K562 (cell line): ENCODE results near the gene ANKMY1. TPM values are rescaled to one million over a fixed set of nuclear protein-coding genes. Genes with fewer than 3 reads are reported as not detected.

Experiments
- ATAC-seq: fragments of 200-7000 bp; cut with Tn5 transposase; 3 replicates; pipeline ENCODE4 v1.9.1; 2020; ENCODE audit warnings: moderate library complexity
- BruUV-seq: library from RNA; stranded (reverse); fragments of 400-500 nt; replicated peaks from 2 replicates; lab custom pipeline; 2021; lab: Mats Ljungman, UMichigan
- CTCF ChIA-PET: fragments of 300-600 bp; formaldehyde crosslinking; extraction: SDS; loops from one replicate; lab custom pipeline; 2021; ENCODE audit warnings: low intra/inter-chr PET ratio; lab: Yijun Ruan, JAX
- POLR2A ChIA-PET: fragments of 300-600, 350-650 bp; sonication (Branson Sonifier 250); formaldehyde crosslinking; extraction: SDS; loops from one replicate; lab custom pipeline; 2021; ENCODE audit warnings: antibody characterized with exemption, inconsistent platforms; lab: Yijun Ruan, JAX
- DNase-seq, 4 experiments: peaks; one replicate each; pipeline versions ENCODE4 v3.0.0 to v3.0.0-alpha.2; 2011 to 2018; ENCODE audit warnings: low spot score in 3 of 4, mixed read lengths in 3 of 4; ENCODE audit errors: extremely low read depth in 1 of 4
- FAIRE-seq: peaks from 2 replicates; lab custom pipeline; 2011; peaks lifted over from hg19 to GRCh38; lab: Jason Lieb, UNC
- H2AFZ ChIP-seq: 2 replicates; pipeline ENCODE4 v1.6.0; 2011; ENCODE audit warnings: low read depth, low read length, control low read depth, inconsistent platforms
- H3K27ac ChIP-seq: fragments of 200-600 bp; 3 replicates; pipeline ENCODE4 v1.8.0; 2011; ENCODE audit warnings: low read depth, mild to moderate bottlenecking, control low read depth, inconsistent platforms, low read length, moderate library complexity, mixed read lengths; ENCODE audit errors: extremely low read depth
- H3K27me3 ChIP-seq, 2 experiments: fragments of 300-600 bp in 1 of 2; 2 replicates in 1 of 2; 3 replicates in 1 of 2; pipeline versions ENCODE4 v1.6.0 to v1.8.0; 2011; ENCODE audit warnings: inconsistent platforms in 2 of 2, low read length in 2 of 2, mild to moderate bottlenecking in 1 of 2, mixed read lengths in 1 of 2, moderate library complexity in 1 of 2; ENCODE audit not compliant: control insufficient read depth in 2 of 2, insufficient read depth in 2 of 2
- H3K36me3 ChIP-seq: fragments of 300-600 bp; 3 replicates; pipeline ENCODE4 v1.8.0; 2011; ENCODE audit warnings: mild to moderate bottlenecking, low read length, inconsistent platforms; ENCODE audit not compliant: control insufficient read depth, insufficient read depth
- H3K4me1 ChIP-seq, 2 experiments: fragments of 200-600 bp in 1 of 2; replicated peaks in 1 of 2; 2 replicates in 1 of 2; 3 replicates in 1 of 2; pipeline versions ENCODE4 v1.5.1 to v1.8.0; 2011; ENCODE audit warnings: inconsistent platforms in 2 of 2, low read length in 2 of 2, mild to moderate bottlenecking in 1 of 2, mixed read lengths in 1 of 2, moderate library complexity in 1 of 2; ENCODE audit not compliant: control insufficient read depth in 2 of 2, insufficient read depth in 2 of 2
- H3K4me2 ChIP-seq: 2 replicates; pipeline ENCODE4 v1.6.1; 2011; ENCODE audit warnings: low read length, control low read depth, inconsistent platforms, mixed read lengths; ENCODE audit not compliant: insufficient read depth
- H3K4me3 ChIP-seq: fragments of 200-600 bp; sonication (generic), shearing (Covaris generic); 2 replicates; pipeline ENCODE4 v1.5.1; 2016; ENCODE audit warnings: control low read depth, inconsistent platforms
- H3K79me2 ChIP-seq: fragments of 200-600 bp; 3 replicates; pipeline ENCODE4 v1.8.0; 2011; ENCODE audit warnings: low read length, inconsistent platforms; ENCODE audit not compliant: control insufficient read depth, insufficient read depth
- H3K9ac ChIP-seq, 2 experiments: 2 replicates each; pipeline versions ENCODE4 v1.6.0 to v1.6.1; 2011; ENCODE audit warnings: low read depth in 2 of 2, low read length in 2 of 2, control low read depth in 1 of 2, inconsistent platforms in 1 of 2, mild to moderate bottlenecking in 1 of 2, mixed read lengths in 1 of 2; ENCODE audit not compliant: insufficient read depth in 1 of 2
- H3K9me1 ChIP-seq: one replicate; pipeline ENCODE4 v1.6.0; 2011; ENCODE audit warnings: inconsistent platforms, mild to moderate bottlenecking, low read length, moderate library complexity; ENCODE audit not compliant: control insufficient read depth, insufficient read depth
- H3K9me3 ChIP-seq: replicated peaks from 2 replicates; pipeline ENCODE4 v1.5.1; 2011; ENCODE audit warnings: low read depth, low read length, inconsistent platforms; ENCODE audit not compliant: control insufficient read depth, insufficient read depth
- H4K20me1 ChIP-seq: replicated peaks from 2 replicates; pipeline ENCODE4 v1.6.1; 2011; ENCODE audit warnings: low read length, inconsistent platforms, mixed read lengths; ENCODE audit not compliant: control insufficient read depth, insufficient read depth
- BRCA1 ChIP-seq, 2 experiments: fragments of 450-650 bp in 1 of 2; sonication (generic) in 1 of 2; formaldehyde crosslinking in 1 of 2; IDR thresholded peaks; 2 replicates each; pipeline versions ENCODE4 v1.5.0 to v1.6.1; 2017 to 2020; ENCODE audit warnings: mild to moderate bottlenecking in 1 of 2, missing genetic modification reagents in 1 of 2
- CSDE1 ChIP-seq, 2 experiments: fragments of 450-650 bp; IDR thresholded peaks; 2 replicates each; pipeline ENCODE4 v1.6.1; 2016; ENCODE audit warnings: mild to moderate bottlenecking in 1 of 2
- CTCFL ChIP-seq: IDR thresholded peaks from 2 replicates; pipeline ENCODE4 v1.6.1; 2011; ENCODE audit warnings: borderline replicate concordance, low read depth, mild to moderate bottlenecking, moderate library complexity, low read length; ENCODE audit not compliant: insufficient read depth, poor library complexity, severe bottlenecking
- MAFG ChIP-seq: fragments of 450-650 bp; conservative IDR thresholded peaks from 2 replicates; pipeline ENCODE4 v1.6.1; 2016; ENCODE audit warnings: missing genetic modification characterization, missing compliant biosample characterization
- NFIX ChIP-seq: fragments of 250-450 bp; sonication (Bioruptor Pico); IDR thresholded peaks from 2 replicates; pipeline ENCODE4 v1.4.0; 2020; ENCODE audit warnings: low read depth, mild to moderate bottlenecking, moderate library complexity
- PKNOX1 ChIP-seq: fragments of 450-650 bp; IDR thresholded peaks from 2 replicates; pipeline ENCODE4 v1.6.1; 2016
- POU5F1 ChIP-seq: fragments of 150-350 bp; IDR thresholded peaks from 2 replicates; pipeline ENCODE4 v1.6.1; 2014; ENCODE audit warnings: borderline replicate concordance, low read length, low read depth, mild to moderate bottlenecking; ENCODE audit not compliant: partially characterized antibody
- STAT5B ChIP-seq: fragments of 250-450 bp; sonication (Bioruptor Pico); IDR thresholded peaks from 2 replicates; pipeline ENCODE4 v1.8.0; 2021; ENCODE audit warnings: mild to moderate bottlenecking, inconsistent platforms
- TBP ChIP-seq: optimal IDR thresholded peaks from 2 replicates; pipeline ENCODE3; 2011; ENCODE audit warnings: low read depth, low read length, improper control_type of control experiment
- THRAP3 ChIP-seq: fragments of 450-650 bp; IDR thresholded peaks from 2 replicates; pipeline ENCODE4 v1.6.1; 2016; ENCODE audit warnings: mild to moderate bottlenecking, inconsistent platforms, borderline replicate concordance
- USF1 ChIP-seq: sonication (generic); formaldehyde crosslinking; IDR thresholded peaks from 2 replicates; pipeline ENCODE4 v1.9.0; 2022; ENCODE audit warnings: mild to moderate bottlenecking, missing genetic modification reagents
- ZNF274 ChIP-seq: IDR thresholded peaks from 2 replicates; pipeline ENCODE4 v1.6.1; 2011; ENCODE audit warnings: low read depth, mild to moderate bottlenecking, low read length, moderate library complexity, borderline replicate concordance
- ZNF324 ChIP-seq: fragments of 250-450 bp; sonication (Bioruptor Pico); IDR thresholded peaks from 2 replicates; pipeline ENCODE4 v1.4.0; 2020; ENCODE audit warnings: mild to moderate bottlenecking
- ZNF717 ChIP-seq: fragments of 250-450 bp; sonication (Bioruptor Pico); IDR thresholded peaks from 2 replicates; pipeline ENCODE4 v1.5.0; 2021
- ZNF76 ChIP-seq: fragments of 250-450 bp; sonication (Bioruptor Pico); IDR thresholded peaks from 2 replicates; pipeline ENCODE4 v1.4.0; 2020; ENCODE audit warnings: mild to moderate bottlenecking, moderate library complexity, borderline replicate concordance
- WGBS: fragments of 100-300 bp; shearing (Covaris generic); methylation state at CpG from one replicate; pipeline ENCODE4 v1.1.6; 2016; ENCODE audit warnings: low coverage, mixed read lengths; ENCODE audit not compliant: insufficient coverage; ENCODE audit errors: missing lambda C conversion rate; 5-methylcytosine and 5-hydroxymethylcytosine counted together
- in situ Hi-C: fragments of 300-500 bp; cut with MboI; formaldehyde crosslinking; loops from 4 replicates; pipeline ENCODE4 v1.15.0; 2018; ENCODE audit warnings: inconsistent platforms, mixed read lengths
- intact Hi-C: fragments of 100-400 bp; cut with micrococcal nuclease; formaldehyde crosslinking; loops from 2 replicates; pipeline ENCODE4 v1.14.2; 2022
- polyA plus RNA-seq, 8 experiments: library from polyadenylated mRNA; depleted of rRNA in 4 of 8; stranded (reverse) in 5 of 8; unstranded in 3 of 8; fragments of >200 nt; fragmentation: Nextera tagmentation in 2 of 8; fragmentation: Illumina TruSeq in 1 of 8; extraction: Ambion mirVana in 2 of 8; extraction: Trizol in 1 of 8; gene quantifications; 2 replicates each; pipeline versions ENCODE4 v1.2.1 to v1.2.3, GENCODE V29; 2011 to 2014; ENCODE audit warnings: inconsistent platforms in 1 of 8, missing spikeins in 1 of 8
- total RNA-seq, 7 experiments: library from RNA; depleted of rRNA in 6 of 7; stranded (reverse); fragments of >200 nt in 6 of 7; fragmentation: Illumina TruSeq in 2 of 7; extraction: Trizol in 2 of 7; gene quantifications; 2 replicates each; pipeline versions ENCODE4 v1.2.1 to v1.2.3, GENCODE V29; 2011 to 2021; ENCODE audit warnings: low replicate concordance in 1 of 7

Gene ANKMY1
- total and polyA plus RNA-seq, 9 of the 15 experiments (the other 6 are each of a cell fraction or from before 2014, with no cell fraction given), result 0.75 to 15.1 (median 11.7) TPM

GRCh38 chr2:240583774-240584173, 26.0 kb upstream of the ANKMY1 start (continued):
- TF ChIP-seq CTCFL (no peak), THRAP3 (no peak), ZNF76 (CRISPR knock-in tag) (no peak), ZNF324 (CRISPR knock-in tag) (no peak), ZNF717 (CRISPR knock-in tag) (no peak), STAT5B (CRISPR knock-in tag) (no peak)

GRCh38 chr2:240582781-240583180, 25.0 kb upstream of the ANKMY1 start:
- BruUV-seq, result no TSS peak
- peak; percentile 49 for FAIRE-seq
- in situ Hi-C loops (no loop called here), intact Hi-C loops (loop anchor here (1.0 kb wide), 1 partner anchor 21 kb away; no protein-coding TSS in a partner anchor)
- Histone ChIP-seq H3K4me1 (peaks cover 49 to 66% of the 10 kb centered on the region in 2 experiments), H3K27me3 (no peaks in the 10 kb centered on the region), H3K4me3 (no peak overlapping the region), H3K36me3 (peaks cover 13% of the 10 kb centered on the region; the same call in 2 of the 3 replicates), H3K27ac (no peak overlapping the region; the same call in 2 of the 3 replicates), H3K9me1 (peaks cover 8% of the 10 kb centered on the region), H3K79me2 (peaks cover 55% of the 10 kb centered on the region), H3K9me3 (no peaks in the 10 kb centered on the region), H3K4me2 (no peak overlapping the region), H2AFZ (no peak overlapping the region), H4K20me1 (no peaks in the 10 kb centered on the region; the same call in 1 of the 2 replicates), H3K9ac (peak overlapping the region in 1 of 2 experiments; percentile 39; a peak in 1 of 4 replicates)
- CTCF ChIA-PET, result no interaction called here
- TF ChIP-seq ZNF274 (no peak), POU5F1 (no peak), MAFG (tag) (no peak), NFIX (CRISPR knock-in tag) (no peak), USF1 (no peak), TBP (peak; percentile 38), PKNOX1 (no peak), BRCA1 (IDR thresholded peaks at IDR 0.05) (no peak), BRCA1 (CRISPR knock-in tag; IDR thresholded peaks at IDR 0.05) (no peak), CSDE1 (IDR thresholded peaks at IDR 0.05) (no peak)
- 72% methylated on average over 3 of the region's 3 CpGs for WGBS
- POLR2A ChIA-PET, result no interaction called here
- DNase-seq, result no peak
- ATAC-seq, result no peak
